GM12864 (cell line): ENCODE results near the gene SVEP1.

ENCODE experiments used
- DNase-seq: peaks from one replicate; pipeline ENCODE4 v3.0.0-alpha.2; 2011; ENCODE audit warnings: low read depth
- H3K4me3 ChIP-seq: 2 replicates; pipeline ENCODE4 v1.5.1; 2011; ENCODE audit warnings: mild to moderate bottlenecking, low read depth, low read length, control low read depth
- CTCF ChIP-seq: IDR thresholded peaks from 2 replicates; pipeline ENCODE4 v1.5.1; 2011; ENCODE audit warnings: low read depth, mild to moderate bottlenecking, moderate library complexity, low read length, control low read depth, inconsistent platforms; ENCODE audit errors: missing control alignments

The SVEP1 gene

DNA sequence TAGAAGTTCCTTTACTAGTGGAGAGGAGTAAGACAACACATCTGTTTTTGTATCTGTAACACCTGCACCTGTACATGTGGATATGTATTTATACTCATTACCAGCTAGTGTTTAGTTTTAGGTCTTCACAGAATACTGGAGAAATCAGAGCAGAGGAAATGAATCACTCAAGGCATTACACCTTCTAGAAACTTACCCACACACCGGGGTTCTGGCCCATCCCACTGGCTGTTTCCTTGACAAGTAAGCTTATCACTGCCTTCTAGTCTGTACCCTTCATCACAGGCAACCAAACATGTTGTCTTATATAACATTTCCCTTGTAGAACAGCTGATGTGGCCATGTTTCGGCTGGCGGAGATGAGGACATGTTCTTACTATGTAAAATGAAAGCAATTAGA lies 76.7 kb downstream of the SVEP1 start:
- TF ChIP-seq CTCF: no peak
- DNase-seq: no peak
- no peak overlapping the region for H3K4me3 ChIP-seq

DNA sequence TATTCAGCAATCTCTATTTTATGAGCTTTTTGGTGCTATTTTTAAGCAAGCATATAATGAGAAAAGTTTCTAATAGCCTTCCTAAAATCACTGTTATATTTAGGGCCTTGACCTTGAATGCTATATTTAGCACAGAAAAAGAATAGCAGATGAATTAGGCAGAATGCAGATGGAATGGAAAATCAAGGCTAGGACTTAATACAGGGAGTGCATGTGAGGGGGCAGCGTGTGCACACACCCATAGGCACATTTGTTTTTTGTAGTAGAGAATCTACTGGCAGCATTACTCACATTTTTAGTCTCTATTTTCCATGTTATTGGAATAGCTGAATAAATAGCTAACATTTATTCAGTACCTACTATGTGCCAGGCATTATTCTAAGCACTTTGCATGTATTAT lies 79.9 kb downstream of the SVEP1 start:
- TF ChIP-seq CTCF: no peak
- H3K4me3 ChIP-seq: no peak overlapping the region
- no peak for DNase-seq

- H3K4me3 ChIP-seq: no peak overlapping the region
- TF ChIP-seq CTCF: no peak
Observed at GRCh38 chr9:110487196-110487595, 92.3 kb downstream of the SVEP1 start.

GRCh38 chr9:110486218-110486617 lies 93.3 kb downstream of the SVEP1 start:
- TF ChIP-seq CTCF: no peak
- DNase-seq: no peak
- no peak overlapping the region for H3K4me3 ChIP-seq

More at GRCh38 chr9:110487196-110487595, 92.3 kb downstream of the SVEP1 start:
- no peak for DNase-seq

- DNase-seq: no peak
- TF ChIP-seq CTCF: no peak
- H3K4me3 ChIP-seq: no peak overlapping the region
Observed at GRCh38 chr9:110479481-110479880, 100.1 kb downstream of the SVEP1 start.

- H3K4me3 ChIP-seq: no peak overlapping the region
- TF ChIP-seq CTCF: no peak
- no peak for DNase-seq
Observed at GRCh38 chr9:110476251-110476650, 103.3 kb downstream of the SVEP1 start.

GRCh38 chr9:110472111-110472510 lies 107.4 kb downstream of the SVEP1 start:
- no peak overlapping the region for H3K4me3 ChIP-seq
- no peak for TF ChIP-seq CTCF
- DNase-seq: no peak
